ENCODE data around the gene HTR1E. TPM values are rescaled to one million over a fixed set of nuclear protein-coding genes. Genes with fewer than 3 reads are reported as not detected.

The HTR1E gene
- total and polyA plus RNA-seq, 9 of the 15 experiments (the other 6 are each of a cell fraction or from before 2014, with no cell fraction given) = not detected

DNA sequence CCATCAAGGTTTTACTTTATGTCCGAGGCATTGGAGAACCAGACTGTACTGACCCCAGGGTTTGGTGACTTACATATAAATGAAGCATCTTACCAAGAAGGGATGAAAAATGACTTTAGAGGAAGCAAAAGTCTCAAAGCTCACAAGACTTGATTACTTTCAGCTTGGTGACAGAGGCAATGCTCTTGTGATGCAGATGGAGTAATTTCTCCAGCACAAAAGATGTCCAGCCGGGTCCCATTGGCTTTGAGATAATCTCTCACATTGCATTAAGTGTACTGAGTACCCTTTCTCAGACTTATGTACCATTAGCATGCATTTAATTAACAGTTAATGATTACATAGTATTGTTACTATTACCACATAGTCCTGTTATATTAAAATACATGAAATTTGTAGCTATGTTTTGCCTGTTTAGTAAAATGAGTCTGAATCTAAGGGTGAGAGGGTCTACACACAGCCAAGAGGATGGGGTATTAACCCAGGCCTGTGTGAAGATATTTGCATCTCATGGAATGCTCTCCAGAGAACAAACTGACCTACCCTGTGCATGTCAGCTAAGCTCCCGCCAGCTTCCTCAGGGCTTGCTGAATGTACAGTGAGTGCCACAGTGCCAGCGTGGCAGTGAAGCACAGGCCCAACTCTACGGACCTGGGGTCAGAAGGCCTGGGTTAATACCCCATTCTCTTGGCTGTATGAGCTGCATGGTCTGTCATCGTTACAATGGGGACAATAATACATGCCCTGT is 5.6 kb downstream of the HTR1E start:
- Histone ChIP-seq H4K20me1 (replicated peaks; ENCODE audit: control insufficient read depth, insufficient read depth, low read length) (no peaks in the 10 kb centered on the region), H3K4me1 (replicated peaks in 1 of 2; ENCODE audit: control insufficient read depth in 2 of 2, insufficient read depth in 2 of 2, low read length in 2 of 2) (no peaks in the 10 kb centered on the region), H3K4me3 (no peak overlapping the region), H3K27me3 (ENCODE audit: control insufficient read depth in 2 of 2, insufficient read depth in 2 of 2, low read length in 2 of 2) (no peaks in the 10 kb centered on the region), H2AFZ (ENCODE audit: low read depth, low read length) (no peak overlapping the region), H3K9me3 (replicated peaks; ENCODE audit: control insufficient read depth, insufficient read depth, low read depth, low read length) (no peaks in the 10 kb centered on the region), H3K4me2 (ENCODE audit: insufficient read depth, low read length) (no peak overlapping the region), H3K27ac (ENCODE audit: extremely low read depth, low read depth, low read length) (no peak overlapping the region), H3K9ac (ENCODE audit: insufficient read depth in 1 of 2, low read depth in 2 of 2, low read length in 2 of 2) (no peak overlapping the region), H3K36me3 (ENCODE audit: control insufficient read depth, insufficient read depth, low read length) (no peaks in the 10 kb centered on the region), H3K79me2 (ENCODE audit: control insufficient read depth, insufficient read depth, low read length) (no peaks in the 10 kb centered on the region), H3K9me1 (ENCODE audit: control insufficient read depth, insufficient read depth, low read length) (no peaks in the 10 kb centered on the region)
- DNase-seq (ENCODE audit: extremely low read depth in 1 of 4, low spot score in 3 of 4) (no peak), ATAC-seq (no peak), FAIRE-seq (no peak)
- ChIA-PET POLR2A (no interaction called here), CTCF (ENCODE audit: low intra/inter-chr PET ratio) (no interaction called here)
- in situ Hi-C loops (cut with MboI) (no loop called here), intact Hi-C loops (cut with micrococcal nuclease) (no loop called here)
- WGBS (ENCODE audit: insufficient coverage, low coverage, missing lambda C conversion rate) = 2% methylated on average over 6 of the region's 6 CpGs
- BruUV-seq (replicated peaks) = no TSS peak
- TF ChIP-seq AFF4 (CRISPR knock-in tag; IDR thresholded peaks at IDR 0.05) (no peak), TAF1 (IDR thresholded peaks at IDR 0.05; ENCODE audit: control insufficient read depth, extremely low read depth, insufficient read depth, low read length, severe bottlenecking) (no peak), HMGXB4 (CRISPR knock-in tag; IDR thresholded peaks at IDR 0.05) (no peak), HDAC2 (IDR thresholded peaks at IDR 0.05) (no peak), PCBP1 (IDR thresholded peaks at IDR 0.05; ENCODE audit: low read depth, low read length, poor library complexity, severe bottlenecking) (no peak), ZNF431 (CRISPR knock-in tag; IDR thresholded peaks at IDR 0.05) (no peak), C11orf30 (IDR thresholded peaks at IDR 0.05; ENCODE audit: low read depth) (no peak), ERF (CRISPR knock-in tag; IDR thresholded peaks at IDR 0.05) (no peak)
- TF ChIP-seq, protein P1, sequence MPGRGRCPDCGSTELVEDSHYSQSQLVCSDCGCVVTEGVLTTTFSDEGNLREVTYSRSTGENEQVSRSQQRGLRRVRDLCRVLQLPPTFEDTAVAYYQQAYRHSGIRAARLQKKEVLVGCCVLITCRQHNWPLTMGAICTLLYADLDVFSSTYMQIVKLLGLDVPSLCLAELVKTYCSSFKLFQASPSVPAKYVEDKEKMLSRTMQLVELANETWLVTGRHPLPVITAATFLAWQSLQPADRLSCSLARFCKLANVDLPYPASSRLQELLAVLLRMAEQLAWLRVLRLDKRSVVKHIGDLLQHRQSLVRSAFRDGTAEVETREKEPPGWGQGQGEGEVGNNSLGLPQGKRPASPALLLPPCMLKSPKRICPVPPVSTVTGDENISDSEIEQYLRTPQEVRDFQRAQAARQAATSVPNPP (IDR thresholded peaks at IDR 0.05; ENCODE audit: borderline replicate concordance, insufficient read depth, insufficient read length) = no peak
- TF ChIP-seq, protein P2, sequence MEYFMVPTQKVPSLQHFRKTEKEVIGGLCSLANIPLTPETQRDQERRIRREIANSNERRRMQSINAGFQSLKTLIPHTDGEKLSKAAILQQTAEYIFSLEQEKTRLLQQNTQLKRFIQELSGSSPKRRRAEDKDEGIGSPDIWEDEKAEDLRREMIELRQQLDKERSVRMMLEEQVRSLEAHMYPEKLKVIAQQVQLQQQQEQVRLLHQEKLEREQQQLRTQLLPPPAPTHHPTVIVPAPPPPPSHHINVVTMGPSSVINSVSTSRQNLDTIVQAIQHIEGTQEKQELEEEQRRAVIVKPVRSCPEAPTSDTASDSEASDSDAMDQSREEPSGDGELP (CRISPR knock-in tag; IDR thresholded peaks at IDR 0.05; ENCODE audit: borderline replicate concordance) = no peak
